GM19240 (cell line): ENCODE results near the gene ITGA11.

Experiments
- DNase-seq: peaks from one replicate; pipeline ENCODE4 v3.0.0; 2011; ENCODE audit warnings: low spot score; ENCODE audit not compliant: insufficient read length

The ITGA11 gene

GRCh38 chr15:68375191-68375631, 56.8 kb downstream of the ITGA11 start:
- no peak for DNase-seq

DNA sequence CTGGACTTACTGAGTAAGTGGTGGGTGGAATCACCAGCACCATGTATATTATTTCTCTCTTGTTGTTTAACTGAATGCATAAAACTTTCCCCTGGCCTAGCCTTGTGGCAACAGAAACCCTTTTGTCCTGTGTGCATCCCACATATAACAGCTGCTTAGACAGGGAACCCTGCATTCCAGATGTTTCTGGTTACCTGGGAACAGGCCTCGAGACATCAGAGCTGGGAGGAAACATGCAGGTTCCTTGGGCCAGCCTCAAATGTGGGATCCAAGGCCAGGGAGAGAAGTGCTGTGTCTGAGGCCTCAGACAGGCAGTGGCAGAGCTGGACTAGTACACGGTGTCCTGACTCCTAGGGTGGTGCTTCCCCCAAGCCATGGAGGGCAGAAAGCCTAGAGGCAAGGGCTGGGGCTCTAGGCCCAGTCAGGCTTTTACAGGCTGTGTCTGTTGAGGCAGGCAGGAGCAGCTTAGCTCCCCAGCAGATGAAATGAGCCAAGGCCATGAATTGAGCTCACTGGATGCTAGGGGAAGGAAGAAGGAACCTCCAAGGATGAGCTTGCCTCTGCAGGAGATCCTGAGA, 57.7 kb downstream of the ITGA11 start:
- DNase-seq: no peak

GRCh38 chr15:68373028-68373427, 58.9 kb downstream of the ITGA11 start:
- no peak for DNase-seq

DNA sequence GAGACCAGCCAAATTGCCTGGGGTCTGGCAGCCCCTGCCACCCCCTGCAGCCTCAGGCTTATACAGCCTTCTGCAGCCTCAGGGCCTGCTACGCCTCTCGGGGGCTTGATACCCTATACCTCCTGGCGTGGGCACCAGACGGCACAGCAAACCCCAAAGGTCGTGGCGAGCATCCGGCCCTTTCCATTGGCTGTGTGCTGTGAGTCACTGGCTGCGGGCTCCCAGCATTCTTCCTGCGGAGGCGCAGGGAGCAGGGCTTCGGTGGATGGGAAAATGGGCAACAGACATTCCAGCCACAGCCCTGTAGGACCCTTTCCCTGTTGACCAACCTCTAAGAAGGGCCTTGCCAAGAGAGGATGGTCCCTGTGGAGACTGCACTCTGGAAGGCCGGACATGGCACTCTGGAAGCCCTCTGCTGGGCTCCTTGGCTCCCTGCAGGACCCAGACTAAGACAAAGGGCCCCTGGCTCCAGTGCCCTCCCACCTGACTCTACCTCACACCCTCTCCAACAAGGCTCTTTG, 59.6 kb downstream of the ITGA11 start:
- DNase-seq: no peak

DNA sequence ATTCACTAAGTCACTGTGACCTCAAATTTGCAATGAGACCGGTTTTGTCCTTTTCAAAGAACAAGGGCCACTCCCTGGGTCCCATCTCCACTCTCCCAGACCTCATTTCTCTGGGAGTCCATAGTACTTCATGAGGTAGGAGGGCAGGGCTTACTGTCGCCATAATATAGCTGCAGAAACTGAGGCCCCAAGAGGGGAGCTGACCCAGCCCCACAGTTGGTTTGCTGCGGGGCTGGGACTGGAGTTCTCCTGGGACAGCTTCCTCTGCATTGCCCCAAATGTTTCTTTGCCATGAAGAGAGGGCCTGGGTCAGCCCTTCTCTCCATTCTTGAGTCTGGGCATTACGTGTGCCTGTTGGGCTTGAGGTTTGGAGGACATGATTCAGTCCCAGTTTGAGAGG, 60.1 kb downstream of the ITGA11 start:
- DNase-seq: no peak

GRCh38 chr15:68371160-68371559, 60.8 kb downstream of the ITGA11 start:
- DNase-seq: no peak

GRCh38 chr15:68370768-68371151, 61.2 kb downstream of the ITGA11 start:
- DNase-seq: no peak

GRCh38 chr15:68369931-68370767, 61.8 kb downstream of the ITGA11 start:
- no peak for DNase-seq

GRCh38 chr15:68368731-68369435, 63.1 kb downstream of the ITGA11 start:
- no peak for DNase-seq

DNA sequence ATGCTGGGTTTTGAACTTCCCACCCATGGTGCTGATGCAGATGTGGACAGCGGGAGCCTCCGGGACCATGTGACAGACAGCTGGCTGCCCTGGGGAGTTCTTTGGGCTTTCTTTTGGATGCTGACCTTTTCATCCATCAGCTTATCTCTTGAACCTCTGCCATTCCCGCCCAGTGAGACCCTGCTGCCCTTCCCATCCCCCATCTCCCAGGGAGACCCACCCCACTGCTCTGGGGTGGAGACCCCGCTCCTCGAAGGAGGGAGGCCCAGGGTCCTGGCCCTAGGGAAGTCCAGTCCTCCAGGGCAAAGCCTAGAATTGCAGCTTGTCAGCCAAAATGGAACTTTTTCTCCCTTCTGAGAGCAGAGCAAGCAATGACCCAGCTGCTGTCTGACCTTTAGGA, 64.0 kb downstream of the ITGA11 start:
- no peak for DNase-seq

DNA sequence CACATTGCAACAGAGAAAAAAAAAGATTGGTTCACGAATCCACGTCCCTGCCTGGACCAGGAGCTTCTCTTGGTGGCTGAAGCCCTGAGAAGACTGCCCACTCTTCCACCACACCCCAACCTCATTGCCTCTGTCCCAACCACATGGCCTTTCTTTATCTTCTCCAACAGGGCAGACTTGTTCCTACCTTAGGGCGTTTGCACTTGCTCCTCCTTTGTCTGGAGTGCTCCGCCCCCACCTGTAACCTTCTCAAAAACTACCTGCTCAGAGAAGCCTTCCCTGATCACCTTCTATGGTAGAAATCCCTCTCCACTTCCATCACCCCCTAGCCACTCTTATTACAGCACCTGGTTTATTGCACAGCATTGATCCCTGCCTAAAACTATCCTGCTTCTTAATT, 64.7 kb downstream of the ITGA11 start:
- no peak for DNase-seq

- no peak for DNase-seq
These were observed 65.6 kb downstream of the ITGA11 start for GRCh38 chr15:68366314-68366713.

- DNase-seq: no peak
These were observed 66.2 kb downstream of the ITGA11 start for GRCh38 chr15:68365770-68366169.

DNA sequence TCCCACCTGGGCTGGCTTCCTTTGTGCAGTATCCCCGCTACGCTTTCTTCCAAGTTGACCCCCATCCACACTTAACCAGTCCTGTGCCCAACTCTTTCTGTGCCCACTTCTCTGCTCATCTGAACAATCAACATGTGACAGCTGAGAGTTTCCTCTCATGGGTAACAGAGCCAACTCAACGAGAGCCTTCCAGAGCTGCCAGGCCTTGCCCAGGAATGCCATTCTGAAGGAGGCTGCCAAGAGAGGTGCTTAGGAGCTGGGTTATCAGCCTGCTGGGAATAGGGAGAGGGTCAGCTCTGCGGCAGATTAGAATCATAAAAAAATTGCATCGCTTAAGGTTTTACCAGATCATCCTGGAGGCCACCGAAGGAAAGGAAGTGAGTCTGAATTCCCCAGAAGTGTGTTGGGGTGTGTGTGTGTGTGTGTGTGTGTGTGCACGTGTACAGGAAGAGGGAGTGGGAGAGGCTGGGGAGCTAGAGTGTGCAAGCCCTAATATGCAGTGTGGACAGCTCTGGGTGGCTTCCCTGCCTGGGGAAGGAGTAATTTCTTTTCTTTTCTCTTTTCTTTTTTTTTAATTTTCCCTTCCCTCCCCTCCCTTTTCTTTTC, 66.7 kb downstream of the ITGA11 start:
- no peak for DNase-seq

- DNase-seq: no peak
These were observed 67.3 kb downstream of the ITGA11 start for GRCh38 chr15:68364660-68365035.

DNA sequence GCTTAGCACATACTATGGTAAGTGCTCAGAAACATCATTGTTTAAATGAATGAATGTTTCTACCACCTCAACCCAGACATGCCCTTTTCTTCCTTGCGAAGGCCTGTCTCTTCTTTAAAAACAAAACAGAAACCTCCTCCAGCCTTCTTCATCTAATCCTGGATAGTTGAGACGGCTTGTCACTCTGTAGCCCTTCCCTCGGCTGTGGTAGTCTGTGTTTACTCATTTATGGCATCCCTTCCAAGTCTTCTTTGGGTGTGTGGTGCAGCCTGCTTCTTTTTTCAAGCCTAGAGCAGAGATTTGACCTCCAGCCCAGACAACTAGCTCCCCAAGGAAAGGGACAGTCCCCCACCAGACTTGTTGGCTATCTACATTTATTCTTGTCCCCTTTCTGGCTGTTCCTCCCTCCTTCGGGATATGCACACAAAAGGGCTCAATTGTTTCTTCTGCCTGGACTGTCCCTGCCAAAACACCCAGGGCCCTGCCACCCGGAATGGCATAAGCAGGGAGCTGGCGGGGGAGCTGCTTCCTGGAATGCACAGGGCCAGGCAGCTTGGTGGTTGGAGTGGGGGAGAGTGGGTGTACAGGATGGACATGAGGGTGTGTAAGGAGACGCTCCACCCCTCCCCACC, 67.8 kb downstream of the ITGA11 start:
- DNase-seq: no peak

GRCh38 chr15:68363353-68363752, 68.6 kb downstream of the ITGA11 start:
- no peak for DNase-seq

DNA sequence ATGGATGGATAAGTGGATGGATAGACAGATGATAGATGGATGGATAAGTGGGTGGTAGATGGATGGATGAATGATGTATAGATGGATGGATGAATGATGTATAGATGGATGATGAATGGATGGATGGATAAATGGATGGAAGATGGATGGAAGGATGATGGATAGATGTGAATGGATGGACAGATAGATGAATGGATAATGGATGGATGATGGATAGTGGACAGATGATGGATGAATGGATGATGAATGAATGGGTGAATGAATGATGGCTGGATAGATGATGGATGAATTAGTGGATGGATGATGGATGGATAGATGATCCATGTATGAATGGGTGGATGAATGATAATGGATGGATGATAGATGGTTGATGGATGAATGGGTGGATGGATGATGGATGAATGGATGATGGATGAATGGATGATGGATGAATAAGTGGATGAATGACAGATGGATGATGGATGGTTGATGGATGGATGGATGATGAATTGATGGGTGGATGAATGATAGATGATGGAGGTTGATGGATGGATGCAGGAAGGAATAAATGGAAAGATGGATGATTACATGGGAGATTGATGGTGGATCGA, 69.3 kb downstream of the ITGA11 start:
- DNase-seq: no peak

DNA sequence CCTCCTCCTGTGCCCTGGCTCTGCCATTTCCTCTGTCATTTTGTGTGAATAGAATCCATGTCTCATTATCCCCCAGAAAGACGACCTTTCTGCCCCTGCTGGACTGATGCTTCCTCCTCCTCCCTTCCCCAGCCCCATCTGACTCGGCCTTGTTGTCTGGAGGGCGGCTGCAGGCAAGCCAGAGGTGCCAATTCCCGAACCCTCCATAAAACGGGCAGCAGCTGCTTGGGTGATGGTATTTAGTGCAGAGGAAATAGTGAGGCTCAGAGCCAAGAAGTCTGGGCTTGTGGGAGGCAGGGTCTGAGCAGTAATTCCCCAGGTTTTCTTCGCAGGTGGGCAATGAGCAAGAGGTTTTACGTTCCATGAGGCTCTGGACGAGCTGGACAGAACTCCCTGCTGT, 71.2 kb downstream of the ITGA11 start:
- no peak for DNase-seq

DNA sequence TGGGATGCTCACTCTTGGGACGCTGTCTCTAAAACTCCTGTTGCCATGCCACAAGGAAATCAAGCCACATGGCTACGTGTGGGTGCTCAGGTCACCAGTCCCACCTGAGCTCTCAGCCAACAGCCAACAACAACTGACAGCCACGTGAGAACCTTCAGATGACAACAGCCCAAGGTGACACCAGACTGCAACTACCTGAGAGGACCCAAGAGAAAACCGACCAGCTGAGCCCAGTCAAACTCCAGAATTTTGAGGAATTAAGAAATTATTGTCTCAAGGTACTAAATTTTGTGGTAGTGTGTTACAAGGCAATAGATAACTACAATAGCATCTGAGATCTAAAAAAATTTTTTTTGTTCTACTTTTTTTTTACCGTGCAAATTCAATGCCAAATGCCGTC, 75.2 kb downstream of the ITGA11 start:
- no peak for DNase-seq

DNA sequence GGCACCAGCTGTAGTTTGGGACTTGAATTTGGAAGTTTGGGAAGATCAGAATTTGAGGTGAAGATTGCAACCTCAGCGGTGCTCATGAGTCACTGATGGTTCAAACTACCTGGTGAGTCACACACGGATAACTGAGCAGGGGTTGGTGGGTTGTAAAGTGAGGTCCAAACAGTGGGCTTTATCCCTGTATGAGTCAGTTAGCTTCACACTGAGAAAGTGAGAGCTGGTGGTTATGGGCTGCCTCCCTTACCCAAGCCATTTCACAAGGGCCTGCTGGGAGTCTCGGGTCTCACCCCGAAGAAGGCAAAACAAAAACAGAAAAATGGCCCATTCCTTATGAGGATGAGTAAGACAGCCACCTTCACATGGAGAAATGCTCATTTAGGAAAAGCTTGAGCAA, 77.0 kb downstream of the ITGA11 start:
- DNase-seq: no peak
